ENCODE measurements around the gene WDR86. TPM values are rescaled to one million over a fixed set of nuclear protein-coding genes. Genes with fewer than 3 reads are reported as not detected.

Gene WDR86
- total RNA-seq, 2 experiments from 2014 or later: 0.26 to 0.32 TPM

DNA sequence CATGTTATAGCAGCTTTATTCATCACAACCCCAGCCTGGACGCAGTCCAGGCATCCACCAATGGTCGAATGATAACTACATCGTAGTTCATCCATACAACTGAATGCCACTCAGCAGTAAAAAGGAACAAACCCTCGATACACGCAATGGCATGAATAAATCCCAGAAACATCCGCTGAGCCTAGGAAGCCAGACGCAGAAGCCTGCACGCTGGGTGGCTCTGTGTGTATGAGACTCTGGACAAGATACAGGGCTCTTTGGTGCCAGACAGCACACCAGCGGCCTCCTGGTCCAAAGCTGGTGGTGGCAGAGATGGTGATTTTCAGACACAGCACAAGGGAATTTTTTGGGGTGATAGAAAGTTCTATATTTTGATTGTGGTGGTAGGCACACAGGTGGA, 40.2 kb upstream of the WDR86 start:
- no peak overlapping the region for H3K4me3 Mint-ChIP-seq
- ATAC-seq (no peak), DNase-seq (no peak)
- peaks cover 6% of the 10 kb centered on the region for H3K27me3 Mint-ChIP-seq (ENCODE audit: low read depth)
- H3K9me3 Mint-ChIP-seq (ENCODE audit: insufficient read depth): no peaks in the 10 kb centered on the region
- peaks cover 13% of the 10 kb centered on the region for H3K4me1 Mint-ChIP-seq (ENCODE audit: low read depth)
- ChIA-PET POLR2A (interaction anchor here (2.5 kb wide), 1 partner anchor 81 kb away, joined by 9 read pairs; no protein-coding TSS in a partner anchor), CTCF (interaction anchor here (1.1 to 6.1 kb wide), 16 partner anchors 12 to 170 kb away, joined by 3 to 193 read pairs (median 13); partner anchors contain the start of gene CRYGN)
- H3K36me3 Mint-ChIP-seq (ENCODE audit: low read depth): no peaks in the 10 kb centered on the region
- H3K27ac Mint-ChIP-seq: no peak overlapping the region

DNA sequence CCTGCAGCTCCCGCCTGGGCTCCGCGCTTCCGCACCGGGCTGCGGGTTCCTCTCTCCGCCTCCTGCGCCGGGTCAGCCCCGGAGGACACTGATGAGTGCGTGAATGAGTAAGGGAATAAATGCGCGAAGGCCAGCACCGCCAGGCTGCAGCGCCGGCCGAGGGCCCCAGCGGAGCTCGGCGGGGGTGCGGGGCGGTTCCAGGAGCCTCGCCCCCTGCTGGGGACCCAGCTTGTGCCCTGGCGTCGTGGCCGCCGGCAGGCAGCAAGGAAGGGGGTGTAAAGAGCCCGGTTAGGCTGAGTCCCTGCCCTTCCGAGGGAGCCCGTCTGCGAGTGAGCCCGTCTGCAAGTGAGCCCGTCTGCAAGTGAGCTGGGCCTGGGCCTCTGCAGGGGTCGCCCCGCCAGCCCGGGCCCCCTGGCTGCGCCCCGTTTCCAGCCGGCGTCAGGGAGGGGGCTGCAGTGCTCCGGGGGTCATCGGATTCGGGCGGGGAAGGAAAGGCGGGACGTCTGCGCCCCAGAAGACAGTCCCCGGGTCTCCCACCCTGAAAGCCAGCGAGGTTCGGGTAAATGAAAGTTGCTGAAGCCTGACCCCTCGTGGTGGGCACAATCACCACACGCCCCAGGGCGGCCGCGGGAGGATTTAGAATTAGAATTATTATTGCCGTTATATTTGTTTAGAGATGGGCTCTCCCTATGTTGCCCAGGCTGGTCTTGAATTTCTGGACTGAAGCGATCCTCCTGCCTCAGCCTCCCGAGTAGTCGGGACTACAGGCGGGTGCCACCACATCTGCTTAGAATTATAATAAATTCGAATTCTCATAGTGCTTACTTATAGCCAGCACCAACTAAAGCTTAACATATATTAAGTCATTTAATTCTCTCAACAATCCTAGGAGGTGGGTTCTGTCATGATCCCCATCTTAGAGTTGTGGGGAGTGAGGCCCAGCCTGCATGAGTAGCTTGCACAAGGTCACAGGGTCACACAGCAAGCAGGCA, 38.7 kb upstream of the WDR86 start:
- DNase-seq: peak; percentile 86
- ATAC-seq: peak; percentile 94
- Mint-ChIP-seq H3K4me1 (ENCODE audit: low read depth) (peaks cover 13% of the 10 kb centered on the region), H3K4me3 (peak overlapping the region; percentile 59), H3K27ac (peak overlapping the region; percentile 64), H3K27me3 (ENCODE audit: low read depth) (peaks cover 6% of the 10 kb centered on the region), H3K36me3 (ENCODE audit: low read depth) (no peaks in the 10 kb centered on the region), H3K9me3 (ENCODE audit: insufficient read depth) (no peaks in the 10 kb centered on the region)
- POLR2A ChIA-PET: interaction anchor here (0.7 to 2.5 kb wide), 4 partner anchors 11 to 97 kb away, joined by 3 to 9 read pairs (median 6); no protein-coding TSS in a partner anchor
- CTCF ChIA-PET: interaction anchor here (0.6 to 6.1 kb wide), 52 partner anchors 9 to 320 kb away, joined by 3 to 193 read pairs (median 4); partner anchors contain the start of genes CRYGN and NUB1

DNA sequence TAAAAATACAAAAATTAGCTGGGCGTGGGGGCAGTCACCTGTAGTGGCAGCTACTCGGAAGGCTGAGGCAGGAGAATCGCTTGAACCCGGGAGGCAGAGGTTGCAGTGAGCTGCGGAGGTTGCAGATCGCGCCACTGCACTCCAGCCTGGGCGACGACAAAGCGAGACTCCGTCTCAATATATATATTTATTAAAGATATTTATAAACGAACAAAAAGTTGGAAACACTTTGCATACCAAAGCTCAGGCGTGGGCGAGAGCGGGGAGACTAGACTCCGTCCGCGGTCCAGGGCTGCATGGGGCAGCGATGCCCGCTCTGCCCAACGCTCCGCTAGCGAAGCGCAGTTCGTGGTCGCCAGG, 38.0 kb upstream of the WDR86 start:
- ChIA-PET CTCF (interaction anchor here (0.7 to 6.1 kb wide), 41 partner anchors 9 to 321 kb away, joined by 3 to 193 read pairs (median 5); partner anchors contain the start of genes CRYGN and NUB1), POLR2A (interaction anchor here (0.7 to 2.5 kb wide), 4 partner anchors 10 to 96 kb away, joined by 3 to 9 read pairs (median 6); no protein-coding TSS in a partner anchor)
- H3K27ac Mint-ChIP-seq: no peak overlapping the region
- H3K9me3 Mint-ChIP-seq (ENCODE audit: insufficient read depth): no peaks in the 10 kb centered on the region
- H3K4me1 Mint-ChIP-seq (ENCODE audit: low read depth): peaks cover 9% of the 10 kb centered on the region
- DNase-seq (no peak), ATAC-seq (no peak)
- no peaks in the 10 kb centered on the region for H3K36me3 Mint-ChIP-seq (ENCODE audit: low read depth)
- peaks cover 6% of the 10 kb centered on the region for H3K27me3 Mint-ChIP-seq (ENCODE audit: low read depth)
- H3K4me3 Mint-ChIP-seq: peak overlapping the region; percentile 42

DNA sequence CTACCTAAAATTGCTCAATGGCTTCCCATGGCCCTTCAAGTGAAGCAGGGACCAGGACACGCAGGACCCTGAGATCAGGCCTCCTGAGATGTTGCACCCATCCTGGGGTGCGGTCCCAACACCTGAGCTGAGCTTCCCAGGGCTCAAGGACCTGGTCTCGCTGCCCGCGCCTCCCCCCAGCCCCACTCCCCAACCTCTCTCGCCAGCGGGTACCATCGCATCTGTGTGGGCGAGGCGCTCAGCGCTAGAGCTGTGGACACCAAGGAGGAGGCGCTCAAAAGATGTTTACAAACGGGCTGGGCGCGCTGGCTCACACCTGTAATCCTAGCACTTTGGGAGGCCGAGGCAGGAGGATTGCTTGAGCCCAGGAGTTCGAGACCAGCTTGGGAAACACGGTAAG, 37.5 kb upstream of the WDR86 start:
- no peak for DNase-seq
- Mint-ChIP-seq H3K27me3 (ENCODE audit: low read depth) (peaks cover 6% of the 10 kb centered on the region), H3K4me1 (ENCODE audit: low read depth) (peaks cover 9% of the 10 kb centered on the region), H3K4me3 (no peak overlapping the region), H3K36me3 (ENCODE audit: low read depth) (no peaks in the 10 kb centered on the region), H3K27ac (no peak overlapping the region), H3K9me3 (ENCODE audit: insufficient read depth) (no peaks in the 10 kb centered on the region)
- ChIA-PET POLR2A (interaction anchor here (1.6 to 2.5 kb wide), 2 partner anchors 79 to 95 kb away, joined by 7 to 9 read pairs; no protein-coding TSS in a partner anchor), CTCF (interaction anchor here (1.0 to 6.1 kb wide), 15 partner anchors 9 to 184 kb away, joined by 3 to 193 read pairs (median 8); partner anchors contain the start of gene CRYGN)
- no peak for ATAC-seq

DNA sequence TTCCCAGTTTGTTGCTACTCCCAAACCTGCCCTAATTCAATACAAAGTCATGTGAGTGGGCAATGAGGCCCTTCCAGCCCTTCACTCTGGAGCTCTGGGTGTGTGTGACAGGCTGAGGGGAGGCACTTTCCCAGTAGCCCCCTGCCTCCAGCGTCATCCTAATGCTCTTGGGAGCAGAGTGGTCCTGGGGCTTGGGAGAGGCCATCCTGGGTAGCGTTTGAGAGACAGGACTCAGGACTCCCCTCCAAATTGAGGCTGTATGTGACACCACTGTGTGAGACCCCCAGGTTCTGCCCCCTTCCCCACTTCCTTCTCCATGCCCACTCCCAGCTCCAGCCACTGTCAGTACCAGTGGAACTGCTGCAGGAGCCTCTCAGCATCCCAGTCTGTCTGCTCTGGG, 36.6 kb upstream of the WDR86 start:
- CTCF ChIA-PET: interaction anchor here (1.0 kb wide), 1 partner anchor 78 kb away, joined by 4 read pairs; no protein-coding TSS in a partner anchor

DNA sequence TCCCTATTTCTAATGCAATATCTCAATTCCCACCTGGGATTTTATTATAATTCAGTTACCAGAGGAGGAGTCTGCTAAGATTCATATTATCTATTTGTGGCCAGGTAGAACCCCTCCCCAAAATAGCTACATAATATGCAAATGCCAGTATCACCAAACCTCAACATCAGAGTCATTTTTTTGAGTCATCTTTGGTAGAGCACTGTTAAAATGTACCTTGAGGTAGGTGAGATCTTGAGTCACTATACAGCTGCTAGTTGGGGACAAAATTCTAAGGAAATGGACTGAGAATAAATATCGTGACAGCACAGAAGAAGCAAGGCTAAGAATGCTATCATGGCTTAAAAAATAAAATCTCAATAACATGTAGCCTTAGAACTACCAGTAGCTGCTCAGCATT, 34.8 kb upstream of the WDR86 start:
- no peak for ATAC-seq
- peaks cover 7% of the 10 kb centered on the region for H3K27me3 Mint-ChIP-seq (ENCODE audit: low read depth)

More for the DNA sequence above, 36.6 kb upstream of the WDR86 start:
- no peak overlapping the region for H3K4me3 Mint-ChIP-seq
- H3K27me3 Mint-ChIP-seq (ENCODE audit: low read depth): peaks cover 6% of the 10 kb centered on the region
- POLR2A ChIA-PET: no interaction called here
- ATAC-seq (no peak), DNase-seq (no peak)
- no peaks in the 10 kb centered on the region for H3K9me3 Mint-ChIP-seq (ENCODE audit: insufficient read depth)
- H3K27ac Mint-ChIP-seq: no peak overlapping the region
- peaks cover 16% of the 10 kb centered on the region for H3K4me1 Mint-ChIP-seq (ENCODE audit: low read depth)
- H3K36me3 Mint-ChIP-seq (ENCODE audit: low read depth): no peaks in the 10 kb centered on the region

DNA sequence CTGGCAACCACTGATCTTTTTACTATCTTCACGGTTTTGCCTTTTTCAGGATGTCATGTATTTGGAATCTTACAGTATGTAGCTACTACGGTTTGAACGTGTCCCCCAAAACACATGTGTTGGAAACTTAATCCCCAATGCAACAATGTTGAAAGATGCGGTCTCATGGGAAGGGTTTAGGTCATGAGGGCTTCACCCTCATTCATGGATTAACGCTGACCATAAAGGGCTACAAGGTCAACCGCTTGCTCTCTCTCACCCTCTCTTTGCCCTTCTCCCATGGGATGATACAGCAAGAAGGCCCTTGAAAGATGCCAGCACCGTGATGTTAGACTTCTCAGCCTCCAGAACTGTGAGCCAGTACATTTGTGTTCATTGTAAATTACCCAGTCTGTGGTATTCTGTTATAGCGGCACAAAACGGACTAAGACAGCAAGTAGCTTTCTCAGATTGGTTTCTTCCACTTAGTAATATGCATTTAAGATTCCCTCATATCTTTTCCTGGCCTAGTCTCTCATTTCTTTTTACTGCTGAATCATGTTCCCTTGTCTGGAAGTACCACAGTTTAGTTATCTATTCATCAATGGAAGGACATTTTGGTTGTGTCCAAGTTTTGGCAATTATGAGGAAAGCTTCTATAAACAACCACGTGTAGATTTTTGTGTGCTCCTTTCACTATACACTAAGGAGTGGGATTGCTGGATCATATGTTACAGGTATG, 33.1 kb upstream of the WDR86 start:
- no peaks in the 10 kb centered on the region for H3K36me3 Mint-ChIP-seq (ENCODE audit: low read depth)
- no peak overlapping the region for H3K27ac Mint-ChIP-seq
- ATAC-seq (no peak), DNase-seq (no peak)
- H3K27me3 Mint-ChIP-seq (ENCODE audit: low read depth): peaks cover 5% of the 10 kb centered on the region
- ChIA-PET POLR2A (no interaction called here), CTCF (interaction anchor here (0.8 to 2.8 kb wide), 4 partner anchors 10 to 127 kb away, joined by 4 to 14 read pairs (median 6); no protein-coding TSS in a partner anchor)
- no peaks in the 10 kb centered on the region for H3K9me3 Mint-ChIP-seq (ENCODE audit: insufficient read depth)
- H3K4me3 Mint-ChIP-seq: no peak overlapping the region
- peaks cover 22% of the 10 kb centered on the region for H3K4me1 Mint-ChIP-seq (ENCODE audit: low read depth)

More for the DNA sequence above, 34.8 kb upstream of the WDR86 start:
- Mint-ChIP-seq H3K27ac (no peak overlapping the region), H3K4me1 (ENCODE audit: low read depth) (peaks cover 27% of the 10 kb centered on the region), H3K9me3 (ENCODE audit: insufficient read depth) (no peaks in the 10 kb centered on the region), H3K36me3 (ENCODE audit: low read depth) (no peaks in the 10 kb centered on the region), H3K4me3 (no peak overlapping the region)
- ChIA-PET POLR2A (interaction anchor here (0.8 kb wide), 1 partner anchor 16 kb away, joined by 5 read pairs; no protein-coding TSS in a partner anchor), CTCF (interaction anchor here (0.8 to 1.8 kb wide), 5 partner anchors 63 to 316 kb away, joined by 3 to 9 read pairs (median 3); no protein-coding TSS in a partner anchor)
- DNase-seq: no peak

DNA sequence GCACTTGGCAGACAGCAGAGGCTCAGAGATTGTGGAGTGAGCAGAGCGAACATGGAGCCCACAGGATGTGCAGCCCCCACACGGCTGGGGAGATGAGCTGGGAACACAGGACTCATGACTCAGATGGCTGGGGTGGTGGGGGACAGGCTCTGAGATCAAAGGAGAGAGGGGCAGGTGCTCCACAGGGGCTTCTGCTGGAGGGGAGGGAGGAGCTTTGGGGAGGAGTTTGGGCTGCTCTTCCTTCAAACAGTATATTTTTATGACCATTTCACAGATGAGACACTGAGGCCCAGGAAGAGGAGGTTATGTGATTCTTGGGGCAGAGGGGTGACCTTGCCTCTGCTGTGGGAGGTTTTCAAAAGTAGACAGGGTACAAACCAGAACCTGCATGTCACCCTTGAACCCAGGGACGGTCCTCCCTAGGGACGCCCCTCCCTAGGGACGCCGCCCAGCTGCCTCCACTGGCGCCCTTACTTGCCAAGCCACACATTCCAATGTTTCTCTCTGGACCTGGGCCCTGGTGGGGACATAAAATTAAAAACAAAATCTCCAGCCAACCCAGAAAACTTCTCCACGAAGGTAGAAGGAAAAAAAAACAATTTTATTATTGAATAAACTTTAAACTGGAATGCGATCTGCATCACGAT, 31.1 kb upstream of the WDR86 start:
- CTCF ChIA-PET: interaction anchor here (1.1 to 2.8 kb wide), 8 partner anchors 8 to 197 kb away, joined by 3 to 14 read pairs (median 5); no protein-coding TSS in a partner anchor

DNA sequence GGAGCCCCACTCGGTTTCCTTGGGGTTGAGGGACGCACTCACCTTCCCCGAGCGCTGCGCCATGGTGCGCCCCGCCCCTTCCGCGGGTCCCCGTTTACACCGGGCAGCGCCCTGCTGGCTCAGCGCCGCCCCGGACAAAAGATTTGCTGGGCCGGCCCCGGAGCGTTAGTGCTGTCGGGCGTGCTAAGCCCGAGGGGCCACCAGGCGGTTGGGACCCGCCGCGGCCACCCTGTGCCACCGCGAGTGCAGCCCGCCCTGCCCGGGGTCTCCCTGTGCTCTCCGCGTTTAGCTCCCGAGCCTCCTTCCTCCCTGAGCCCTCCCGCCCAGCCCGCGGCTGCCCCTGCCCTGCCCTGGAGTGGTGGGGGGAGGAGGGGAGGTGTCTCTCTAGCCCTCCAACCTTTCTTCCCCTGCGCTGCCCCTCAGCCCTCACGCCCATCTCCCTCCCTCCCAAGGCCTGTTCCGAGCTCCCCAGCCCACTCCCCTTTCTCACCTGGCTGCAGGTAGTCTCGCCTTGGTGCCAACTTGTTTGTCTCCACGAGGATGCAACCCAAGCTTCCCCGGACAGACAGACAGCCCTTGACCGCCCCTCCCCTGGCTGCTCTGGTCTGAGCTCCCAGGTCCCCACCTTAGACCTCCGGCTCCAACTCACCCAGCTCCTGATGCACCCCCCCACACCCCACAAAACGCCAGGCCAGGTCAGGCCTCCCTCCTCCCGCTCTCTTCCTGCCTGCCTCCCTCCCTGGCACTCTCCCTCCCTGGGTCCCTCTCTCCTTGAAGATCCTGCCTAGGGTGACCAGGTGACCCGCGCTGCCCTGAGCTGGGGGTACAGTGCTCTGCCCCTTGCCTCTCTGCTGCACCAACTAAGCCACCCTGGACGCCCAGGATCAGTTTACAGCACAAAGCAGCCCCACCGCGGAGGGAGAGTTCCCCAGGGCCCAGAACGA, 30.3 kb upstream of the WDR86 start, which contains the start of gene CRYGN:
Gene CRYGN, minus strand, starts transcription at position 287 of the 944 bp plus-strand sequence. Its CDS starts 224 bp downstream, at position 63.
- Mint-ChIP-seq H3K27me3 (ENCODE audit: low read depth) (peaks cover 5% of the 10 kb centered on the region), H3K4me3 (peak within 1 kb of the TSS; percentile 25), H3K36me3 (ENCODE audit: low read depth) (no peaks in the 10 kb centered on the region), H3K9me3 (ENCODE audit: insufficient read depth) (no peaks in the 10 kb centered on the region), H3K27ac (peak within 1 kb of the TSS; percentile 65), H3K4me1 (ENCODE audit: low read depth) (peaks cover 20% of the 10 kb centered on the region)
- DNase-seq (no peak), ATAC-seq (peak; percentile 47)
- ChIA-PET CTCF (interaction anchor here (1.3 to 5.1 kb wide), 5 partner anchors 8 to 196 kb away, joined by 3 to 29 read pairs (median 5); no protein-coding TSS in a partner anchor), POLR2A (interaction anchor here (1.4 kb wide), 1 partner anchor 87 kb away, joined by 5 read pairs; no protein-coding TSS in a partner anchor)

More for the DNA sequence above, 31.1 kb upstream of the WDR86 start:
- POLR2A ChIA-PET: interaction anchor here (0.7 to 1.4 kb wide), 2 partner anchors 30 to 88 kb away, joined by 4 to 5 read pairs; no protein-coding TSS in a partner anchor
- H3K4me3 Mint-ChIP-seq: peak overlapping the region; percentile 17
- H3K27ac Mint-ChIP-seq: peak overlapping the region; percentile 81
- DNase-seq: no peak
- peaks cover 20% of the 10 kb centered on the region for H3K4me1 Mint-ChIP-seq (ENCODE audit: low read depth)
- peak; percentile 20 for ATAC-seq
- no peaks in the 10 kb centered on the region for H3K36me3 Mint-ChIP-seq (ENCODE audit: low read depth)
- H3K27me3 Mint-ChIP-seq (ENCODE audit: low read depth): peaks cover 5% of the 10 kb centered on the region
- H3K9me3 Mint-ChIP-seq (ENCODE audit: insufficient read depth): no peaks in the 10 kb centered on the region

All from activated CD8-positive, alpha-beta T cell treated with anti-CD3 and anti-CD28 coated beads, Interleukin-2, amount 10 ng/mL, durations not matched to agents 7 days and 5 days (primary cell).